GM12878 (cell line): ENCODE measurements around the gene MRPL36. TPM values are rescaled to one million over a fixed set of nuclear protein-coding genes. Genes with fewer than 3 reads are reported as not detected.

Source experiments
- ATAC-seq: fragments of 200-7000 bp; cut with Tn5 transposase; 3 replicates; pipeline ENCODE4 v1.9.1; 2020; ENCODE audit warnings: mild to moderate bottlenecking, moderate library complexity
- BruUV-seq: library from RNA; stranded (reverse); fragments of 400-500 nt; replicated peaks from 2 replicates; lab custom pipeline; 2021; lab: Mats Ljungman, UMichigan
- CTCF ChIA-PET: fragments of 300-600 bp; sonication (Branson Sonifier 250); formaldehyde crosslinking; extraction: SDS; loops from one replicate; lab custom pipeline; 2021; ENCODE audit warnings: inconsistent platforms; lab: Yijun Ruan, JAX
- POLR2A ChIA-PET: fragments of 350-600 bp; formaldehyde crosslinking; extraction: SDS; loops from one replicate; lab custom pipeline; 2021; ENCODE audit warnings: inconsistent platforms; lab: Charles Lee
- RAD21 ChIA-PET: fragments of 300-600 bp; sonication (Branson Sonifier 250); formaldehyde crosslinking; loops from one replicate; lab custom pipeline; 2023; ENCODE audit warnings: antibody characterized with exemption; ENCODE audit not compliant: unreplicated experiment; lab: Charles Lee
- SMC1A ChIA-PET: fragments of 300-600 bp; sonication (Branson Sonifier 250); formaldehyde crosslinking; loops from one replicate; lab custom pipeline; 2023; ENCODE audit not compliant: unreplicated experiment, uncharacterized antibody; lab: Charles Lee
- DNase-seq: peaks from one replicate; pipeline ENCODE4 v3.0.0-alpha.2; 2011; ENCODE audit warnings: low read depth, low spot score
- FAIRE-seq: peaks from 3 replicates; lab custom pipeline; 2011; peaks lifted over from hg19 to GRCh38; lab: Jason Lieb, UNC
- H2AFZ ChIP-seq: 2 replicates; pipeline ENCODE4 v1.6.0; 2011; ENCODE audit warnings: low read depth, low read length, control low read depth; ENCODE audit not compliant: control insufficient read depth
- H3K27ac ChIP-seq: 2 replicates; pipeline ENCODE4 v1.5.1; 2011; ENCODE audit warnings: control low read depth; ENCODE audit not compliant: control insufficient read depth, insufficient read depth
- H3K27me3 ChIP-seq, 2 experiments: replicated peaks in 1 of 2; 2 replicates each; pipeline versions ENCODE4 v1.6.0 to v1.6.1; 2011; ENCODE audit warnings: low read length in 1 of 2; ENCODE audit not compliant: control insufficient read depth in 2 of 2, insufficient read depth in 2 of 2
- H3K36me3 ChIP-seq, 2 experiments: 2 replicates each; pipeline ENCODE4 v1.5.1; 2011; ENCODE audit warnings: low read length in 1 of 2; ENCODE audit not compliant: control insufficient read depth in 2 of 2, insufficient read depth in 2 of 2
- H3K4me1 ChIP-seq: 2 replicates; pipeline ENCODE4 v1.6.1; 2011; ENCODE audit warnings: mild to moderate bottlenecking, low read length, moderate library complexity, mixed read lengths; ENCODE audit not compliant: control insufficient read depth, insufficient read depth
- H3K4me2 ChIP-seq: 2 replicates; pipeline ENCODE4 v1.6.0; 2011; ENCODE audit warnings: control low read depth; ENCODE audit not compliant: control insufficient read depth, insufficient read depth
- H3K4me3 ChIP-seq: fragments of 200-600 bp; sonication (generic); 2 replicates; pipeline ENCODE4 v1.5.1; 2016
- H3K79me2 ChIP-seq: 2 replicates; pipeline ENCODE4 v1.6.0; 2011; ENCODE audit warnings: low read length; ENCODE audit not compliant: control insufficient read depth, insufficient read depth
- H3K9ac ChIP-seq: 2 replicates; pipeline ENCODE4 v1.8.0; 2011; ENCODE audit warnings: low read length, control low read depth, mixed read lengths; ENCODE audit not compliant: control insufficient read depth, insufficient read depth
- H3K9me3 ChIP-seq: replicated peaks from 3 replicates; pipeline ENCODE4 v1.5.1; 2011; ENCODE audit warnings: mild to moderate bottlenecking, low read length; ENCODE audit not compliant: control insufficient read depth, insufficient read depth
- H4K20me1 ChIP-seq: 2 replicates; pipeline ENCODE4 v1.6.0; 2011; ENCODE audit not compliant: control insufficient read depth, insufficient read depth
- BCL11A ChIP-seq: IDR thresholded peaks from 2 replicates; pipeline ENCODE4 v1.6.1; 2011; ENCODE audit warnings: low read depth, low read length
- BMI1 ChIP-seq: fragments of 450-650 bp; IDR thresholded peaks from 2 replicates; pipeline ENCODE4 v1.6.1; 2016; ENCODE audit warnings: mild to moderate bottlenecking, moderate library complexity, borderline replicate concordance
- EGR1 ChIP-seq, 2 experiments: IDR thresholded peaks; 1 replicate in 1 of 2; 2 replicates in 1 of 2; pipeline ENCODE4 v1.6.1; 2011 to 2012; ENCODE audit warnings: low read depth in 2 of 2, low read length in 2 of 2, borderline replicate concordance in 1 of 2, mild to moderate bottlenecking in 1 of 2, moderate library complexity in 1 of 2
- KAT2A ChIP-seq: conservative IDR thresholded peaks from 2 replicates; pipeline ENCODE4 v1.6.1; 2011; ENCODE audit warnings: low read depth, low read length; ENCODE audit not compliant: control insufficient read depth
- KLF5 ChIP-seq: fragments of 450-650 bp; IDR thresholded peaks from 2 replicates; pipeline ENCODE4 v1.6.1; 2014; ENCODE audit warnings: mild to moderate bottlenecking; ENCODE audit not compliant: partially characterized antibody
- WGBS: methylation state at CpG from one replicate; pipeline ENCODE4 v1.1.6; 2016; ENCODE audit warnings: low lambda C conversion rate; ENCODE audit not compliant: insufficient replicate concordance, insufficient coverage; ENCODE audit errors: missing lambda C conversion rate; 5-methylcytosine and 5-hydroxymethylcytosine counted together
- in situ Hi-C: fragments of 300-500 bp; cut with MboI; formaldehyde crosslinking; loops from 9 replicates; pipeline ENCODE4 v1.14.3; 2018; ENCODE audit warnings: mixed read lengths
- intact Hi-C: fragments of 100-400 bp; cut with micrococcal nuclease; formaldehyde crosslinking; loops from one replicate; pipeline ENCODE4 v1.14.2; 2022; ENCODE audit not compliant: unreplicated experiment
- polyA plus RNA-seq, 11 experiments: library from polyadenylated mRNA; depleted of rRNA in 4 of 11; unstranded in 6 of 11; stranded (reverse) in 5 of 11; fragments of >200 nt; fragmentation: Nextera tagmentation in 4 of 11; fragmentation: Illumina TruSeq in 1 of 11; extraction: Ambion mirVana in 4 of 11; extraction: Trizol in 1 of 11; gene quantifications; 1 replicate in 1 of 11; 2 replicates in 10 of 11; pipeline versions ENCODE4 v1.2.1 to v1.2.3, GENCODE V29; 2011 to 2016; ENCODE audit warnings: inconsistent platforms in 2 of 11, missing spikeins in 2 of 11, low read depth in 1 of 11
- total RNA-seq, 4 experiments: library from RNA; depleted of rRNA in 3 of 4; stranded (reverse); fragments of >200 nt in 3 of 4; fragmentation: Illumina TruSeq in 1 of 4; extraction: Trizol in 1 of 4; gene quantifications; 2 replicates each; pipeline versions ENCODE4 v1.2.1 to v1.2.3, GENCODE V29; 2013 to 2021

MRPL36 gene
- total and polyA plus RNA-seq, 10 of the 15 experiments (the other 5 are each of a cell fraction or from before 2014, with no cell fraction given) = 89.2 to 559 (median 152) TPM

DNA sequence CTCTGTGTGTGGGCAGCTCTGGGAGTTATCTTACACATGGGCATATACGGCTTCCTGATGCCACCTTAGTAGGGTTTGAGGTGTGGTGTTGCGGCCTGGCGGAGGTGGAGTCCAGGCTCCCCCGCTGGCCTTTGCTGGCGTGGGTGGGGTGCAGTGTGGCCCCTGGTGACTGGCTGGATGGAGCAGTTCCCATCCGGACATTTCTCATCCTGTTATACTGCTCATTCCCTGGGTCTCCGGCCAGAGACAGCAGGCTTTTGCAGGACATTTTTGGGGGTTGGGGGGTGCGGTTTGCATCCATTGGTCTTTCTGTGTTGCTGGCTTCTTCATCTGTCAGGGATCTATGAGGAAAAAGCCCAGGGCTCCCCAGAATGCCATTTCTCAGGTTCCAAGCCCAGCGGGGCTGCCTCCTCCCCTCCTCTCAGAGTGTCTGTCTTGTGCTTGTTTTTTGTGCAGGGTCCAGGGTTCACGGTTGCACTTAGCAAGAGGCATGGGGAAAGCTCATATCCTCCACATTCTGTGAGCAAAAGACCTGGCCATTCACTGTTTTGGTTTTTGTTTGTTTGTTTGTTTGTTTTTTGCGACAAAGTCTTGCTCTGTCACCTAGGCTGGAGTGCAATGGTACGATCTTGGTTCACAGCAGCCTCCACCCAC, 23.9 kb upstream of the MRPL36 start:
- TF ChIP-seq KLF5 (no peak), KAT2A (no peak)
- no peaks in the 10 kb centered on the region; the same call in 2 of the 3 replicates for H3K9me3 ChIP-seq
- no peaks in the 10 kb centered on the region for H4K20me1 ChIP-seq
- FAIRE-seq (no peak), ATAC-seq (no peak), DNase-seq (no peak)
- no peaks in the 10 kb centered on the region; the same call in 1 of the 2 replicates for H3K4me1 ChIP-seq
- H3K4me2 ChIP-seq = no peak overlapping the region
- no peak overlapping the region for H3K4me3 ChIP-seq
- H3K27me3 ChIP-seq = no peaks in the 10 kb centered on the region
- H3K9ac ChIP-seq = no peak overlapping the region
- ChIA-PET CTCF (no interaction called here), RAD21 (no interaction called here), POLR2A (no interaction called here), SMC1A (interaction anchor here (1.2 kb wide), 1 partner anchor 20 kb away, joined by 3 read pairs; no protein-coding TSS in a partner anchor)
- no TSS peak for BruUV-seq
- WGBS = 88% methylated on average over 12 of the region's 12 CpGs
- H2AFZ ChIP-seq = no peak overlapping the region
- in situ Hi-C loops = no loop called here
- H3K27ac ChIP-seq = no peak overlapping the region
- intact Hi-C loops = no loop called here
- H3K79me2 ChIP-seq = no peaks in the 10 kb centered on the region
- peaks cover 3 to 29% of the 10 kb centered on the region in 2 experiments; a peak in 3 of 4 replicates for H3K36me3 ChIP-seq

DNA sequence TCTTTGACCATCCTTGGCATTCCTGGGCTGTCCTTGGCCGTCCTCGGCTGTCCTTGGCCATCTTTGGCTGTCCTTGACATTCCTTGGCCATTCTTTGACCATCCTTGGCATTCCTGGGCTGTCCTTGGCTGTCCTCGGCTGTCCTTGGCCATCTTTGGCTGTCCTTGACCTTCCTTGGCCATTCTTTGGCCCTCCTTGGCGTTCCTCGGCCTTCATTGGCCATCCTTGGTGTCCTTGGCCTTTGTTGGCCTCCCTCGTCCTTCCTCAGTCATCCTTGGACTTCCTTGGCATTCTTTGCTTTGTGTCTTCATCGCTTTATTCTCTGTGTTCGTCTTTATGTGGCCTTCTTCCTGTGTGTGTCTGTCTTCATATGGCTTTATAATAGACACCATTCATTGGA, 22.2 kb upstream of the MRPL36 start:
- ChIA-PET CTCF (no interaction called here), POLR2A (no interaction called here), SMC1A (interaction anchor here (1.2 kb wide), 1 partner anchor 19 kb away, joined by 3 read pairs; no protein-coding TSS in a partner anchor), RAD21 (no interaction called here)
- 95% methylated on average over 8 of the region's 8 CpGs for WGBS
- ATAC-seq (no peak), FAIRE-seq (no peak), DNase-seq (no peak)
- intact Hi-C loops = no loop called here
- Histone ChIP-seq H3K9ac (no peak overlapping the region), H3K27me3 (no peaks in the 10 kb centered on the region), H3K27ac (no peak overlapping the region), H3K4me1 (no peaks in the 10 kb centered on the region; the same call in 1 of the 2 replicates), H3K79me2 (no peaks in the 10 kb centered on the region), H3K36me3 (peaks cover 3 to 31% of the 10 kb centered on the region in 2 experiments; a peak in 3 of 4 replicates), H3K9me3 (no peaks in the 10 kb centered on the region; the same call in 2 of the 3 replicates), H4K20me1 (no peaks in the 10 kb centered on the region), H3K4me2 (no peak overlapping the region), H2AFZ (no peak overlapping the region), H3K4me3 (no peak overlapping the region)
- BruUV-seq = no TSS peak
- in situ Hi-C loops = no loop called here
- TF ChIP-seq EGR1 (IDR thresholded peaks at IDR 0.05; ENCODE audit: borderline replicate concordance in 1 of 2, low read depth in 2 of 2, low read length in 2 of 2) (no peak), BMI1 (no peak), BCL11A (no peak)
